Brain microvascular endothelial cell (primary cell): ENCODE measurements around the gene ITPRIPL2.

Source experiments
- DNase-seq: peaks from one replicate; pipeline ENCODE4 v3.0.0-alpha.2; 2020
- H3K27ac ChIP-seq: fragments of 250-450 bp; sonication (Bioruptor Pico); 2 replicates; pipeline ENCODE4 v1.5.1; 2020; ENCODE audit warnings: mild to moderate bottlenecking, moderate library complexity
- H3K27me3 ChIP-seq: fragments of 250-450 bp; sonication (Bioruptor Pico); replicated peaks from 2 replicates; pipeline ENCODE4 v1.5.1; 2020; ENCODE audit warnings: mild to moderate bottlenecking
- H3K36me3 ChIP-seq: fragments of 250-450 bp; sonication (Bioruptor Pico); replicated peaks from 2 replicates; pipeline ENCODE4 v1.5.1; 2020; ENCODE audit warnings: mild to moderate bottlenecking
- H3K4me3 ChIP-seq: 2 replicates; pipeline ENCODE4 v1.5.1; 2011; ENCODE audit warnings: low read depth, mild to moderate bottlenecking, control low read depth, low read length, moderate library complexity
- in situ Hi-C: cut with HindIII; loops from 2 replicates; pipeline ENCODE4 v1.10.0; 2017; ENCODE audit warnings: low sequenced_read_pairs, low pct_ligation_motif_present
- TF ChIP-seq, protein P1 (sequence below): IDR thresholded peaks from 2 replicates; pipeline ENCODE4 v1.5.1; 2011; ENCODE audit warnings: low read depth, mild to moderate bottlenecking, moderate library complexity, low read length, control low read depth, inconsistent platforms; ENCODE audit errors: missing control alignments

Gene ITPRIPL2

DNA sequence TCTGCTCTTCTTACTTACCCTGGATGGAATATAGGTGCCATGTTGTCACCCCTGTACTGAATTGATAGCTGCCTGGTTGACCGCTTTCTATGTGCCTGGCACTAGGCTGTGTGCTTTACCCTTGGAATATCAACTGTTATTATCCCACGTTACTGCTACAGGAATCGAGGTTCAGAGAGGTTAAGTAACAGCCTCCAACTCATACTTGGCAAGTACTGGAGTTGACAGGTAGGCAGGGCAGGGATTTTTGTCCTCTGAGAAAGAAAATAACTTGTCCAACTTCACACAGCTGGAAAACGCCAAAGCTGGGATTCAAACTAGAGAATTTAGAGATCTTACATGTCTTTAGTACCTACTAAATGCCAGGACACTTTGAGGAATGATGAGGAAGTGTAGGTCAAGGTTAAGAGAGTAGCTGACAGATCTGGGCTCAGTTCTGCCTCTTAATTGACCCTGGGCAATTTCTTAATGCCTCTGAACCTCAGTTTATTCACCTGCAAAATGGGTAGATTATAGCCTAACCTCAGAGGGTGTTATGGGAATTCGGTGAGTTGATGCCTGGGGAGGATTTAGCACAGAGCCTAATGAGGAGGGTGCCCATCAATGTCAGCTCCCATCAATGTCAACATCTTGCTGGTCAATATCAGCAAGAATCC lies 25.8 kb downstream of the ITPRIPL2 start:
- no peaks in the 10 kb centered on the region for H3K36me3 ChIP-seq
- in situ Hi-C loops: no loop called here
- TF ChIP-seq, protein P1, sequence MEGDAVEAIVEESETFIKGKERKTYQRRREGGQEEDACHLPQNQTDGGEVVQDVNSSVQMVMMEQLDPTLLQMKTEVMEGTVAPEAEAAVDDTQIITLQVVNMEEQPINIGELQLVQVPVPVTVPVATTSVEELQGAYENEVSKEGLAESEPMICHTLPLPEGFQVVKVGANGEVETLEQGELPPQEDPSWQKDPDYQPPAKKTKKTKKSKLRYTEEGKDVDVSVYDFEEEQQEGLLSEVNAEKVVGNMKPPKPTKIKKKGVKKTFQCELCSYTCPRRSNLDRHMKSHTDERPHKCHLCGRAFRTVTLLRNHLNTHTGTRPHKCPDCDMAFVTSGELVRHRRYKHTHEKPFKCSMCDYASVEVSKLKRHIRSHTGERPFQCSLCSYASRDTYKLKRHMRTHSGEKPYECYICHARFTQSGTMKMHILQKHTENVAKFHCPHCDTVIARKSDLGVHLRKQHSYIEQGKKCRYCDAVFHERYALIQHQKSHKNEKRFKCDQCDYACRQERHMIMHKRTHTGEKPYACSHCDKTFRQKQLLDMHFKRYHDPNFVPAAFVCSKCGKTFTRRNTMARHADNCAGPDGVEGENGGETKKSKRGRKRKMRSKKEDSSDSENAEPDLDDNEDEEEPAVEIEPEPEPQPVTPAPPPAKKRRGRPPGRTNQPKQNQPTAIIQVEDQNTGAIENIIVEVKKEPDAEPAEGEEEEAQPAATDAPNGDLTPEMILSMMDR: no peak
- no peak overlapping the region for H3K4me3 ChIP-seq
- H3K27ac ChIP-seq: no peak overlapping the region
- no peaks in the 10 kb centered on the region for H3K27me3 ChIP-seq
- no peak for DNase-seq

DNA sequence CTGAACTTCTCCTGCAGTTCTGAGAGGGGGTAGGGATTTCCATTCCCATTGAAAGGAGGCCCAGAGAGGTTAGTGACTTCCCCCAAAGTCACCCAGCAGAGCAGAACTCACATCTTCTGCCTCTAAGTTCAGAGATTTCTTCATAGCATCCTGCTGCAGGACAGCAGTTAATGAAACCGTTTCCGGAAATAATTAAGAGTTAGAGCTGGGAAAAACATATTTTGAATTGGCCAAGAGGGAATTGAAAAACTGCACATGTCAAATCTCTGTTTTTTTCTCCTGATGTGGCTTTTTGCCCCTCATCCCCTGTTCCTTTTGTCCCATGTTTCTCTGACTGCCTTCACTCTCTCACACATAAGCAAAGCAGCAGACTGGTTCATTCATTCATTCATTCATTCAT lies 26.6 kb downstream of the ITPRIPL2 start:
- Histone ChIP-seq H3K36me3 (no peaks in the 10 kb centered on the region), H3K27ac (no peak overlapping the region), H3K27me3 (no peaks in the 10 kb centered on the region), H3K4me3 (no peak overlapping the region)
- no peak for DNase-seq
- in situ Hi-C loops: no loop called here
- TF ChIP-seq, protein P1: no peak

DNA sequence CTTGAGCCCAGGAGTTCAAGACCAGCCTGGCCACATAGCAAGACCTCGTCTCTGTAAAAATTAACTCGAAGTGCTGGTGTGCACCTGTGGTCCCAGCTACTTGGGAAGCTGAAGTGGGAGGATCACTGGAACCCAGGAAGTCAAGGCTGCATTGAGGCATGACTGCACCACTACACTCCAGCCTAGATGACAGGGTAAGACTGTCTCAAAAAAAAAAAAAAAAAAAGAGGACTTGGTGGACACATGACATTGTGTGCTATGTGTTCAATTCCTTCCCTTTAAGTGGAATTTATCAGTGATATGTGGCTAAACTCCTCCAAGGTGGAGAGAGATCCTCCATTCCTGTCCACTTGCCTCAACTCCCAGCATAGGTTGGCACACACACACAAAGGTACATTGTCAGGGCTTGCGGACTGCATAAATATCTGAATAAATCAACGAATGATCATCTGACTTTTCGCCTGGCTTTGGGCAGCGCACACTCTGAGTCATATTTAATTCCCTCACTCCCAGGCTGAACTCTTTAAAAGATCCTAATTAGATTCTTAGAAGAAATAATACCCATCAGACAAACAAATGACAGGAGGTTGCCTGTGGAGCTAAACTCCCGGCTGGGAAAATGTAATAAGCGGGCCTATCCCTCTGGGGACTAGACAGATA lies 29.3 kb downstream of the ITPRIPL2 start:
- in situ Hi-C loops: no loop called here
- no peak for DNase-seq
- Histone ChIP-seq H3K4me3 (no peak overlapping the region), H3K27ac (no peak overlapping the region), H3K27me3 (no peaks in the 10 kb centered on the region), H3K36me3 (no peaks in the 10 kb centered on the region)
- TF ChIP-seq, protein P1: no peak

DNA sequence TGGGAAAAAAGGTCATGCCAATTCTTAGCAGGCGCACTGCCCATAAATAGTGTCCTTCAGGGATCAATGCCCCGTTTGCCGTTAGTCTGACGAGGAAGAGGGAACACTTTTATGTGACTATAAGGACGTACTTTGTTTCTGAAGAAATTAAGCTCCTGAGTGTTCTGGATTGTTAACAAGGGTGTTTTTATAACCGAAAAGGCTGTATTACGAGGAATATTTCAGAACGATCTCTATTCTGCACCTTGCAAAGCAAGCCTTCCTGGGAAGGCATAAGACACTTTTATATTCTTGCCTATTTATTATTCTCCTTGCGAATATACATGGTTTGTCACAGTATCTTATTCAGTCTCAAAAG lies 29.8 kb downstream of the ITPRIPL2 start:
- no peak overlapping the region for H3K4me3 ChIP-seq

DNA sequence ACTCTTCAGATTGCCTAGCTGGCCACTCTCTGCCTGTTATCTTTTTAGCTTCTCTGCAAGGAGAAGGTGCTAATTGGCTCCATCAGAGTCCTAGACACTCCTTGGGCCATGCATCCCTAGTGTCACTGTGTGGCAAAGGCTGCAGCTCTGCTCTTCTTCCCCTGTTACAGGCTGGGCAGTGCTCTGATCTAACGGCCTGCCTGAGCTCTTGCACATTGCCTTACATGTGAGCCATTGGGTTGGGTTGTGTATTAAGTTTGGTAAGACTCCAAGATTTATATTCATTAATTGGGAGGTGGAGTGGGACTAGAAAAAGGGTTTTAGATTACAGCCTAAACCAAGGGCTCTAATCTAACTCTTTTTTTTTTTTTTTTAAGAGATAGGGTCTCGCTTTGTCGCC lies 31.2 kb downstream of the ITPRIPL2 start:
- no peaks in the 10 kb centered on the region for H3K27me3 ChIP-seq
- TF ChIP-seq, protein P1: no peak
- no peak overlapping the region for H3K27ac ChIP-seq
- in situ Hi-C loops: no loop called here
- DNase-seq: no peak
- H3K36me3 ChIP-seq: no peaks in the 10 kb centered on the region
- no peak overlapping the region for H3K4me3 ChIP-seq

More for the DNA sequence above, 29.8 kb downstream of the ITPRIPL2 start:
- in situ Hi-C loops: no loop called here
- Histone ChIP-seq H3K27me3 (no peaks in the 10 kb centered on the region), H3K36me3 (no peaks in the 10 kb centered on the region), H3K27ac (no peak overlapping the region)
- no peak for DNase-seq
- TF ChIP-seq, protein P1: no peak
